HG02943 (cell line): ENCODE results near the gene MSI2.

Source experiments
- ATAC-seq: cut with Tn5 transposase; IDR thresholded peaks from one replicate; pipeline ENCODE4 v1.9.1; 2021; ENCODE audit warnings: mild to moderate bottlenecking, low read depth, moderate library complexity; ENCODE audit not compliant: unreplicated experiment

MSI2 gene

GRCh38 chr17:57313097-57313835, 56.9 kb downstream of the MSI2 start:
- ATAC-seq = no peak

DNA sequence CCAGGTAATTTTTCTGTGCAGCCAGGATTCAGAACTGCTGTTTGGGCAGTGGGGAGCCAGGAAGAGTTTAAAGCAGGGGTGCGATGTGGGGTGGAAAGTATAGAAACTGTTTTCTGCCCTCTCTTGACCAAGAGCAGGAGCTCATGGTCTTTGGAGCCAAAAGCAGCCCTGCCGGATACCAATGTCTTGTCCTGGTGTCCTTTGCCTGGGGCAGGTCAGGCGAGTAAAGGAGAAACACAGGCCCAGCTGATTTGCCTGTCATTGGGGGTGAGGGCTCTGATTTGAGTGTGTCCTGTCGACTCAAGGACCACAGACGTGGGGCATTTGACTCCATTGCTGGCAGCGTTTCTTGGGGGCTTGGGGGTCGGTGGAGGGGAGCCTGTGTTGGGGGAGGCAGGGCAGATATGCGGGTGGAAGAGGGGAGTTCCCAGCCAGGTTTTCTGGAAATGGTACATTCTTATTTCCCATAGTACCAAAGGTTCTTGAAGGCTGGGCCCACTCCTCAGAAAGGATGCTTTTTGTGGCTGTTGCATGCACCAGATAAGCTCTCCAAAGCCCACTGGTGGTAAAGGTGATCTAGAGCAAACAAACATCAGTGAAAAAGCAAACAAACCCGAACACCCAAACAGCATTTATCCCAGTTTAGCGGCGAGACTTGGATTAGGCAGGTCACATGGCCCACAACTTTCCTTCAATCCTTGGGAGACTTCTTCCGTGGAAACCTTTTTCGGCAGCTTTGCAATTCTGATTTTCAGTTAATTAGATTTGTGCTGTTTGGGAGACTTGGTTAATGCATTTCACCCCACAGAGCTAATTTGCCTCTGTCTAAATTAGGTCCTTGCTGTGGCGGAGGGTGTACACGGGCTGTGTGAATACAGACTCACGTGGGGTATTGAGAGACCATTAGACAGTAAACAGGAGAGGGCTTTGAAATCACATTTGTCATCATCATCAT, 59.0 kb downstream of the MSI2 start:
- no peak for ATAC-seq

GRCh38 chr17:57316361-57316760, 60.0 kb downstream of the MSI2 start:
- ATAC-seq = no peak

DNA sequence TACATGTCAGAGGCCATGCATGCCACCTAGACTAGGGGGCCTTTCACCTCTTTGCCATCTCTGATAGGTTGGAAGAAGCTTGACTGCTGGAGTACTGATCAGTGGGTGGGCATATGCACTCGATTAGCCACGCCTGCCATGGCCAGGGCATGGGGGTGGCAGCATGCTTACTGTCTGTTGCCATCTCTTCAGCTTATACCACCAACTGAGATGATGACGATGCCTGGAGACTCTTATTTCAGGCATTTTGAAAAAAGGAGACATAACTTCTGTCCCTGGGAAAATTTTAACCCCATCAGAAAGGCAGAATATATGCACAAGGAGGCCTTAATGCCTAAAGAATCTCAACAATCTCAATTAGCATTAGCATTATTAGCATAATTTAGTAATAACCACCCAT, 60.8 kb downstream of the MSI2 start:
- ATAC-seq = no peak

DNA sequence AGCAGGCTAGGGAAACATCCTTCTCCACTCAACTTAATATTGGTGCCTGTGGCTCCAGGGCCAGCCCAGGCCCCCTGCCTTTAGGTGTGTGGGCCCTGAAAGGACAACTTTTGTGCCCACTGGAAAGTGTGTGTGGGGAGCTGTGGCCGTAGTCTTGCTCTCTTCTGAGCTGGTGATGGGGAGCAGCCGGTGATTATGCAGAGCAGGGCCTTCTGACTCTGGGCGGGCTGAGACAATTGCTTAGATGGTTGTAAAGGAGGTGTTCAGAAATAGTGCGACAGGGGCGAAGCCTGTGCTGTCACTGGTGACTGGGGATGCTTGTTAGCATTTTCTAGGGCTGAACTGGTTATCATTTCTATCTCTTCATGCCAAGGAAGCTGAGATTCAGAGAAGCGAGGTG, 62.6 kb downstream of the MSI2 start:
- ATAC-seq = no peak

GRCh38 chr17:57319806-57320205, 63.5 kb downstream of the MSI2 start:
- no peak for ATAC-seq

DNA sequence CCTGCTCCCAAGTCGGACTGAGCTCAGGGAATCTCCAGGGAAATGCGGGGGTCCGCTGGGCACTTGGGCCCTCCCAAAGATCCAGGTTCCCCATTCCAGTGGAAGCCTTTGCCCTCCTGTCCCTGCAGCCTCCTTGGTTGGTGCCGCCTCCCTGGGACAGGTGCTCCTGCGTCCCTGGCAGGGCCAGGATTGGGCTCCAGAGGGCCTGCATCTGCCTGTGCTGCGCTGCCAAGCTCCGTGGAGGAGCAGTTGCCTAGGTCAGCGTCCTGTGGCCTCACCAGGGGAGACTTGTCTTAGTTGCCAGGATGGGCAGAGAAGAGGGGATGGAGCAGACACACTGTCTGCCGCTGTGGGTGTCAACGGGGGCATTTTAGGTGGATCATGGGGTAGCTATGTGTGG, 67.1 kb downstream of the MSI2 start:
- ATAC-seq = no peak

DNA sequence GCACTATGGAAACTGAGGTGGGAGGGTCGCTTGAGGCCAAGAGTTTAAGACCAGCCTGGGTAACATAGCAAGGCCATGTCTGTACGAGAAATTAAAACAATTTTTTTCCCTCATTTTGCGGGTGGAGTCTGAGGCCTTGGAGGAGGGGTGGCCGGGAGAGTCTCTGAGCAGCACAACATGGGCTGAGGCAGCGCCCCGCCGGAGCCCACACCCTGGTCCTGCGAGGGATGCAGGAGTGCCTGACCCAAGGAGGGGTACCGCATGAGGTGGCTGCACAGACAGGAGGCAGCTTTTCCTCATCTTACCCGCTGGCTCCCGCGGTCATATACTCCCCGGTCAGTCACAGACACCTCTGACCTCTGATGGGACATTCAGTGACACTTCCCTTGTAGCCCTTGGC, 67.7 kb downstream of the MSI2 start:
- ATAC-seq = no peak

DNA sequence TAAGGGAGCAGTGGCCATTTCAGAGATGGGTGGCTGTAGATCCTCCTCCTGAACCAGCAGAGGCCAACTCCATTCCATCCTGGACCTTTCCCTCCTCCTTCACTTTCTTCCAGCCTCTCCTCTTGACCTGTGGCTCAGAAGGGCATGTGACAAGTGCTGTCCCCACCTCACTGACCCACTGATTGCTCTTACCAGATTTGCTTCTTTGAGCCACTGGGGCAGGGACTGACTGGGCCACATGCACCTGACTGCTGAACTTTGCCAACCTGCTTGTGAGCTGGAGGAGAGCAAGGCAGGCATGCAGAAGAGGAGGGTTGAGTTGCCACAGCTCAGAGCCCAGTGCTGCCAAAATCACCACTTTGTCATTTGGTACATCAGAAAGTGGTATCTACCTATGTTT, 68.3 kb downstream of the MSI2 start:
- no peak for ATAC-seq

GRCh38 chr17:57326336-57326735, 70.0 kb downstream of the MSI2 start:
- ATAC-seq = no peak

GRCh38 chr17:57326764-57327163, 70.4 kb downstream of the MSI2 start:
- ATAC-seq = no peak

GRCh38 chr17:57327176-57327970, 71.0 kb downstream of the MSI2 start:
- ATAC-seq = no peak

GRCh38 chr17:57328109-57328882, 72.0 kb downstream of the MSI2 start:
- ATAC-seq = no peak

- no peak for ATAC-seq
These were observed 73.3 kb downstream of the MSI2 start for GRCh38 chr17:57329380-57330214.

GRCh38 chr17:57330587-57330986, 74.3 kb downstream of the MSI2 start:
- no peak for ATAC-seq

DNA sequence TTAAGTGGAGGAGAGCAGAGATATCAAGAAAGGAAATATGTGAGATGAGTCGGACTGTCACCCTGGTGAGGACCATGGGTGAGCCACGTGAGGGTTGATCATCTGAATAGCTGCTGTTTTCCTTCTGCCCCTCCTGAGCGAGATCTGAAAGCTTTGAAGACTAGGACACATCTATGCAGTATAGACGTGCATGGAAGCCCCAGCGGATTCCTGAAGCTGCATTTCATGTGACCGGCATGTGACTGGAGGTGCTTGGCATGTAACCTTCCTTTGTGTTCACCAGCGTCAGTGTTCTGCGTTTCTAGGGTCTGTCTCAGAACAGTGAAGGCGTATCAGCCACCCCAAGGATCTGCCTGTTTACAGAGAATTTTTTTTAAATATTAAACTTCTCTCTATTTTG, 75.1 kb downstream of the MSI2 start:
- no peak for ATAC-seq

DNA sequence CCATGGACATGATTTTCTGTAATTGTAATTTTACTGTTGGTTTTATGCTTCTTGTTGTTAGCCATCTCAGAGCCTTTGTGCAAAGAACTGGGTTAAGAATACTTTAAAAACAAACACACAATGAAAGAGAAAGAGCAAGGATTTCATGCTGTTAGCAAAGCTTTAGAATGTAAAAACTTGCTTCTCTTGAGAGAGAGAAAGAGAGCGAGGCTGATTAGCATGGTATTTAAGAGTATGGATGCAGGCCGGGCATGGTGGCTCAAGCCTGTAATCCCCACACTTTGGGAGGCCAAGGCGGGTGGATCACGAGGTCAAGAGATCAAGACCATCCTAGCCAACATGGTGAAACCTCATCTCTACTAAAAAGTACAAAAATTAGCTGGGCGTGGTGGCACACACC, 76.2 kb downstream of the MSI2 start:
- no peak for ATAC-seq

DNA sequence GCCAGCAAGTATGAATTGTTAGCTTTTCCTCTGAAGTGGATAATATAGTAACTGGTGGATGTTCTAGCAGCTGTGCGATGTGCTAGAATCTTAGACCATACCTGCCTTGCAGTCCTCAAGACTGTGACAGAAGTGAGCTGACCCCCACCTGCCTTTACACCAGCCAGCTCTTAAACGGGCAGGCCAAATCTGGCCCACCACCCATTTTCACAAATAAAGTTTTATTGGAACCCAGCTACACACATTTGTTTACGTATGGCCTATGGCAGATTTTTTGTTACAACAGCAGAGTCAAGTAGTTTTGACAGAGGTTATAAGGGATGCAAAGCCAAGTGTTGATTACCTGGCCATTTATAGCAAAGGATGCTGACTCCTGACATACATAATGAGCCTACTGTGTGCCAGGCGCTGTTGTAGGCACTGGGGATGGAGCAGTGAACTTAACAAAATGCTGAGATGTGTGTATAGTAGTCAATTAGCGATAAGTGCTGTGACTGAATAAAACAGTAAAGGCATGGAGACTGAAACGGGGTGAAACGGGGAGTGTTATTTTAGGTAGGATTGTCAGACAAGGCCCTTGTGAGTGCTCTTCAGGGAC, 79.0 kb downstream of the MSI2 start:
- ATAC-seq = no peak

DNA sequence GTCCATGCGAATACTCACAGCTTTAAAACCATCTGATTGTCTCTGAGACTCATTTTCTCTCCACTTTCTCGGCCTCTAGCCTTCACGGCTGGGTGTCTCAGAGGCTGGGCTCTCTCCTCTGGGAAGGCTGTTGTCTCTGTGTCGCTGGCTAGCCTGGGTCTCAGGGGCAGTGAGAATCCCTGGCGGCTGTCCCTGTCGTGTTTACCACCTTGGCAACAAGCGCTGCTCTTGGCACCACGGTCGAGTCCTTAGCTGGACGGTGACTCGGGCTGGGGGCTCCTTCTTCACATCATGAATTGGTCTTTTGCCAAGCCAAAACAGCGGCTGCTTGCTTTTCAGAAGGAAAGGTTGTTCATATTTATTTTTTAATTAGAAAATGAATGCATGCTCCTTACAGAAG, 81.1 kb downstream of the MSI2 start:
- no peak for ATAC-seq
